WTC11 (cell line): Measurements from ENCODE around the gene PON3.

ENCODE experiments used
- ATF2 ChIP-seq: sonication (generic); formaldehyde crosslinking; IDR thresholded peaks from 2 replicates; pipeline ENCODE4 v1.8.1; 2022; ENCODE audit warnings: low read depth, missing genetic modification reagents, borderline replicate concordance
- CTCF ChIP-seq: fragments of 200-600 bp; IDR thresholded peaks from 2 replicates; pipeline ENCODE4 v1.8.0; 2022; ENCODE audit warnings: antibody characterized with exemption
- NR3C1 ChIP-seq: sonication (generic); formaldehyde crosslinking; conservative IDR thresholded peaks from 2 replicates; pipeline ENCODE4 v1.8.1; 2023; ENCODE audit warnings: low read depth, mild to moderate bottlenecking, missing genetic modification reagents
- TEAD1 ChIP-seq: sonication (generic); formaldehyde crosslinking; IDR thresholded peaks from 2 replicates; pipeline ENCODE4 v1.8.0; 2022; ENCODE audit warnings: mild to moderate bottlenecking, missing genetic modification reagents

DNA sequence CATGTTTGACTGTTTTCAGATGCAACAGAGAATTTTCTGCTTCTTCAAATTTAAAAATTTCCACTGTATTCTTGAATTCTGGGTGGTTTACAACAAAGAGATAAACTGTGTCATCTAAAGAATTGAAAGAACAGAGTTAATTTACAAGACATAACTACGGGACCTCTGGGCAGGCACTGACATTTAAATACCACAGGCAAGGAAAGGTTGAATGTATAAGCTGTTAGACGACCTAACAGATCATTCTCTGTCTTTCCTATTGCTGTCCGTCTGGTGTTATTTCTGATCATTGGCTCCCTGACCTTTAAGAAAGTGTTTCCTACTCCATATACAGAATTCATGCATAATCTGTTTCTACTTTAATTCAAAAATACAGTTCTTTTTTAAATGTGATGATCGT lies 15.5 kb upstream of the PON3 start:
- TF ChIP-seq ATF2 (CRISPR knock-in tag) (no peak), CTCF (no peak), TEAD1 (CRISPR knock-in tag) (no peak), NR3C1 (no peak)
